HEK293 (cell line): ENCODE data around the gene MESD.

Experiments
- CTCF ChIA-PET: fragments of 350-600 bp; formaldehyde crosslinking; extraction: SDS; loops from one replicate; lab custom pipeline; 2021; ENCODE audit warnings: antibody characterized with exemption; lab: Yijun Ruan, JAX
- POLR2A ChIA-PET: fragments of 300-600 bp; formaldehyde crosslinking; extraction: SDS; loops from one replicate; lab custom pipeline; 2020; ENCODE audit warnings: antibody characterized with exemption, inconsistent platforms; lab: Yijun Ruan, JAX
- H3K27ac ChIP-seq: fragments of 200-500 bp; sonication (Bioruptor generic); 2 replicates; pipeline ENCODE4 v1.5.1; 2014; ENCODE audit warnings: low read depth, low read length, control low read depth, inconsistent platforms; ENCODE audit errors: extremely low read depth
- H3K36me3 ChIP-seq, 2 experiments: fragments of 200-500 bp in 1 of 2; sonication (Bioruptor generic) in 1 of 2; 1 replicate in 1 of 2; 2 replicates in 1 of 2; pipeline ENCODE4 v1.5.1; 2014 to 2017; ENCODE audit warnings: inconsistent platforms in 2 of 2, low read length in 2 of 2; ENCODE audit not compliant: control insufficient read depth in 2 of 2, insufficient read depth in 1 of 2
- H3K4me1 ChIP-seq: fragments of 200-500 bp; sonication (Bioruptor generic); 2 replicates; pipeline ENCODE4 v1.5.1; 2014; ENCODE audit warnings: mild to moderate bottlenecking, low read length, inconsistent platforms; ENCODE audit not compliant: control insufficient read depth, insufficient read depth
- H3K4me3 ChIP-seq: 2 replicates; pipeline ENCODE4 v1.5.1; 2011; ENCODE audit warnings: low read depth, mild to moderate bottlenecking, control low read depth, low read length, moderate library complexity
- H3K9me3 ChIP-seq: fragments of 200-500 bp; sonication (Bioruptor generic); 2 replicates; pipeline ENCODE4 v1.5.1; 2014; ENCODE audit warnings: low read depth, low read length, inconsistent platforms; ENCODE audit not compliant: control insufficient read depth, insufficient read depth
- CTCF ChIP-seq: fragments of 450-650 bp; formaldehyde crosslinking; IDR thresholded peaks from 2 replicates; pipeline ENCODE4 v1.5.1; 2016; ENCODE audit warnings: missing biosample characterization, missing genetic modification characterization
- GFI1B ChIP-seq: fragments of 450-650 bp; formaldehyde crosslinking; IDR thresholded peaks from 2 replicates; pipeline ENCODE4 v1.5.1; 2016; ENCODE audit warnings: missing biosample characterization, missing genetic modification characterization
- KLF7 ChIP-seq: fragments of 450-650 bp; formaldehyde crosslinking; IDR thresholded peaks from 2 replicates; pipeline ENCODE4 v1.5.1; 2016; ENCODE audit warnings: missing biosample characterization, missing genetic modification characterization, borderline replicate concordance
- KLF9 ChIP-seq: fragments of 450-650 bp; formaldehyde crosslinking; IDR thresholded peaks from 2 replicates; pipeline ENCODE4 v1.5.1; 2016; ENCODE audit warnings: missing biosample characterization, missing genetic modification characterization, low read depth
- PRDM1 ChIP-seq: fragments of 450-650 bp; formaldehyde crosslinking; IDR thresholded peaks from 2 replicates; pipeline ENCODE4; 2016; ENCODE audit warnings: missing biosample characterization, missing genetic modification characterization
- SP3 ChIP-seq: fragments of 450-650 bp; formaldehyde crosslinking; IDR thresholded peaks from 2 replicates; pipeline ENCODE4 v1.5.1; 2016; ENCODE audit warnings: missing biosample characterization, missing genetic modification characterization
- TCF7L2 ChIP-seq: IDR thresholded peaks from 2 replicates; pipeline ENCODE4 v1.6.1; 2011; ENCODE audit warnings: low read depth, mild to moderate bottlenecking, inconsistent platforms, low read length, moderate library complexity, borderline replicate concordance
- ZFP69B ChIP-seq: fragments of 450-650 bp; formaldehyde crosslinking; IDR thresholded peaks from 2 replicates; pipeline ENCODE4 v1.5.1; 2016; ENCODE audit warnings: missing biosample characterization, missing genetic modification characterization
- ZNF174 ChIP-seq: fragments of 450-650 bp; formaldehyde crosslinking; IDR thresholded peaks from 2 replicates; pipeline ENCODE4 v1.5.0; 2017; ENCODE audit warnings: missing biosample characterization, mild to moderate bottlenecking, missing genetic modification characterization
- ZNF211 ChIP-seq: fragments of 450-650 bp; formaldehyde crosslinking; IDR thresholded peaks from 2 replicates; pipeline ENCODE4 v1.5.1; 2016; ENCODE audit warnings: low read depth, missing biosample characterization, missing genetic modification characterization
- ZNF223 ChIP-seq: fragments of 450-650 bp; formaldehyde crosslinking; IDR thresholded peaks from 2 replicates; pipeline ENCODE4 v1.5.1; 2016; ENCODE audit warnings: missing biosample characterization, missing genetic modification characterization
- ZNF24 ChIP-seq: fragments of 450-650 bp; formaldehyde crosslinking; IDR thresholded peaks from 2 replicates; pipeline ENCODE4 v1.5.1; 2016; ENCODE audit warnings: missing biosample characterization, missing genetic modification characterization
- ZNF416 ChIP-seq: fragments of 450-650 bp; formaldehyde crosslinking; IDR thresholded peaks from 2 replicates; pipeline ENCODE4 v1.5.1; 2016; ENCODE audit warnings: missing biosample characterization, missing genetic modification characterization
- ZNF514 ChIP-seq: fragments of 450-650 bp; formaldehyde crosslinking; IDR thresholded peaks from 2 replicates; pipeline ENCODE4 v1.5.1; 2016; ENCODE audit warnings: missing biosample characterization, missing genetic modification characterization
- ZNF555 ChIP-seq: fragments of 450-650 bp; formaldehyde crosslinking; conservative IDR thresholded peaks from 2 replicates; pipeline ENCODE4 v1.5.1; 2017; ENCODE audit warnings: missing biosample characterization, mild to moderate bottlenecking, missing genetic modification characterization, inconsistent platforms
- ZNF626 ChIP-seq: fragments of 450-650 bp; sonication (Bioruptor Pico); formaldehyde crosslinking; IDR thresholded peaks from 2 replicates; pipeline ENCODE4 v1.5.1; 2018; ENCODE audit warnings: missing biosample characterization, missing genetic modification characterization, inconsistent platforms
- ZNF654 ChIP-seq: fragments of 450-650 bp; formaldehyde crosslinking; IDR thresholded peaks from 2 replicates; pipeline ENCODE4 v1.5.1; 2016; ENCODE audit warnings: low read depth, missing biosample characterization, missing genetic modification characterization
- ZNF660 ChIP-seq: fragments of 450-650 bp; IDR thresholded peaks from 2 replicates; pipeline ENCODE4 v1.5.1; 2018; ENCODE audit warnings: missing biosample characterization, mild to moderate bottlenecking, missing genetic modification characterization
- ZNF664 ChIP-seq: fragments of 450-650 bp; formaldehyde crosslinking; IDR thresholded peaks from 2 replicates; pipeline ENCODE4 v1.5.1; 2016; ENCODE audit warnings: missing biosample characterization, missing genetic modification characterization
- ZNF768 ChIP-seq: fragments of 450-650 bp; formaldehyde crosslinking; IDR thresholded peaks from 2 replicates; pipeline ENCODE4 v1.5.1; 2018; ENCODE audit warnings: missing biosample characterization, mild to moderate bottlenecking, missing genetic modification characterization
- ZNF785 ChIP-seq: fragments of 450-650 bp; formaldehyde crosslinking; IDR thresholded peaks from 2 replicates; pipeline ENCODE4 v1.5.1; 2016; ENCODE audit warnings: missing biosample characterization, missing genetic modification characterization

The MESD gene

GRCh38 chr15:80970018-80970657 is 19.5 kb downstream of the MESD start:
- CTCF ChIA-PET = interaction anchor here (0.6 to 8.4 kb wide), 47 partner anchors 8 to 891 kb away, joined by 3 to 137 read pairs (median 4); partner anchors contain the start of gene CEMIP
- Histone ChIP-seq H3K27ac (no peak overlapping the region), H3K4me1 (no peaks in the 10 kb centered on the region), H3K9me3 (no peaks in the 10 kb centered on the region), H3K4me3 (no peak overlapping the region), H3K36me3 (peaks cover 5 to 12% of the 10 kb centered on the region in 2 experiments; a peak in 2 of 3 replicates)
- POLR2A ChIA-PET = interaction anchor here (1.2 to 2.3 kb wide), 2 partner anchors 9 to 191 kb away, joined by 3 to 8 read pairs; partner anchors contain the start of gene CEMIP
- TF ChIP-seq CTCF (tag by site-specific recombination) = peak; percentile 42; the same call in 1 of the 2 replicates
- 0 out of 2 replicates have a peak, but pooled peaks have one; percentile 22 for TF ChIP-seq PRDM1 (tag by site-specific recombination)
- peak; percentile 75 for TF ChIP-seq ZNF654 (tag by site-specific recombination)
- no peak for TF ChIP-seq ZNF626 (tag by site-specific recombination)
- TF ChIP-seq ZNF664 = 0 out of 2 replicates have a peak, but pooled peaks have one; percentile 15
- TF ChIP-seq ZNF514 (tag by site-specific recombination) = no peak
- TF ChIP-seq ZNF223 (tag by site-specific recombination) = no peak
- peak; percentile 79 for TF ChIP-seq ZNF660 (tag by site-specific recombination)

- peaks cover 5 to 12% of the 10 kb centered on the region in 2 experiments; a peak in 2 of 3 replicates for H3K36me3 ChIP-seq
- ChIA-PET POLR2A (interaction anchor here (1.2 to 2.3 kb wide), 2 partner anchors 10 to 190 kb away, joined by 3 to 8 read pairs; partner anchors contain the start of gene CEMIP), CTCF (interaction anchor here (0.6 to 8.4 kb wide), 44 partner anchors 7 to 890 kb away, joined by 3 to 137 read pairs (median 4); partner anchors contain the start of gene CEMIP)
- no peak overlapping the region for H3K27ac ChIP-seq
- TF ChIP-seq ZNF211 (tag by site-specific recombination) (no peak), ZNF416 (tag by site-specific recombination) (no peak), TCF7L2 (no peak), ZNF174 (tag by site-specific recombination) (no peak), ZFP69B (tag by site-specific recombination) (no peak), ZNF555 (tag by site-specific recombination) (no peak), KLF7 (tag by site-specific recombination) (no peak), ZNF24 (tag by site-specific recombination) (no peak)
- H3K9me3 ChIP-seq = no peaks in the 10 kb centered on the region
- no peaks in the 10 kb centered on the region for H3K4me1 ChIP-seq
- no peak overlapping the region for H3K4me3 ChIP-seq
Observed at GRCh38 chr15:80969316-80969715, 20.3 kb downstream of the MESD start.

GRCh38 chr15:80967991-80968510 is 21.6 kb downstream of the MESD start:
- Histone ChIP-seq H3K4me1 (no peaks in the 10 kb centered on the region), H3K9me3 (no peaks in the 10 kb centered on the region), H3K36me3 (peaks cover 0 to 12% of the 10 kb centered on the region in 2 experiments; a peak in 2 of 3 replicates), H3K27ac (no peak overlapping the region), H3K4me3 (no peak overlapping the region)
- ChIA-PET POLR2A (no interaction called here), CTCF (interaction anchor here (0.7 to 8.4 kb wide), 16 partner anchors 9 to 512 kb away, joined by 3 to 137 read pairs (median 4); partner anchors contain the start of gene CEMIP)
- TF ChIP-seq SP3 (tag by site-specific recombination) (no peak), ZNF768 (no peak), ZNF555 (tag by site-specific recombination) (no peak), ZNF785 (tag by site-specific recombination) (no peak), KLF9 (tag by site-specific recombination) (no peak), GFI1B (tag by site-specific recombination) (no peak)
